GM19023 (cell line): ENCODE data around the gene KCNK2.
A peak's percentile ranks its signal among the peaks of the same experiment; 100 is the strongest.

Source experiments
- ATAC-seq: cut with Tn5 transposase; IDR thresholded peaks from one replicate; pipeline ENCODE4 v1.9.1; 2021; ENCODE audit warnings: mild to moderate bottlenecking, moderate library complexity; ENCODE audit not compliant: unreplicated experiment

Gene KCNK2, protein sequence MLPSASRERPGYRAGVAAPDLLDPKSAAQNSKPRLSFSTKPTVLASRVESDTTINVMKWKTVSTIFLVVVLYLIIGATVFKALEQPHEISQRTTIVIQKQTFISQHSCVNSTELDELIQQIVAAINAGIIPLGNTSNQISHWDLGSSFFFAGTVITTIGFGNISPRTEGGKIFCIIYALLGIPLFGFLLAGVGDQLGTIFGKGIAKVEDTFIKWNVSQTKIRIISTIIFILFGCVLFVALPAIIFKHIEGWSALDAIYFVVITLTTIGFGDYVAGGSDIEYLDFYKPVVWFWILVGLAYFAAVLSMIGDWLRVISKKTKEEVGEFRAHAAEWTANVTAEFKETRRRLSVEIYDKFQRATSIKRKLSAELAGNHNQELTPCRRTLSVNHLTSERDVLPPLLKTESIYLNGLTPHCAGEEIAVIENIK

GRCh38 chr1:215082532-215083382 lies at the start of gene KCNK2:
Gene KCNK2, plus strand, starts transcription at chr1:215082737. Its CDS starts 649 bp downstream, at chr1:215083386.
- ATAC-seq = no peak

GRCh38 chr1:215032911-215033526 lies 49.5 kb upstream of the KCNK2 start:
- no peak for ATAC-seq

- no peak for ATAC-seq
These were observed 42.3 kb upstream of the KCNK2 start for GRCh38 chr1:215040190-215040589.

GRCh38 chr1:215043401-215043800 lies 39.1 kb upstream of the KCNK2 start:
- ATAC-seq = no peak

- no peak for ATAC-seq
These were observed 38.4 kb upstream of the KCNK2 start for GRCh38 chr1:215044151-215044550.

GRCh38 chr1:215045698-215046308 lies 36.7 kb upstream of the KCNK2 start:
- no peak for ATAC-seq

GRCh38 chr1:215052256-215053015 lies 30.1 kb upstream of the KCNK2 start:
- ATAC-seq = no peak

DNA sequence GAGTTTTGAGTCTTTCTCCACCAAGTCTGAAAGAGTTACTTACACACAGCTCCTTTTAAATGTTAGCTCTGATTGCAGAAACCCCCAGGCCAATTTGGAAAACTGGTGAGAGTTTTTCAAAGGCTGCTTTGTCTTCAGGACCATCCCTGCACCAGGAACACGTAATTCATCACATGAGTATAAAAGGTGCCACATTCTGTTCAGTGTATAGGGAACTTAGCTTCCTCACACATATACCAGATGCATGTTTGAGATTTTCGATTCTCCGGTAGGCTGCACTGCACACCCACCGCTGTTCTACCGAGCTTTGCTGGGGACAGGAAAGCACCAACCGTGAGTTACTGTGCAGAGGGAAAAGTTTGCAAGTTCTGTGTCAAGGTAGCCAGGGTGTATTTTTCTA lies 28.3 kb upstream of the KCNK2 start:
- no peak for ATAC-seq

DNA sequence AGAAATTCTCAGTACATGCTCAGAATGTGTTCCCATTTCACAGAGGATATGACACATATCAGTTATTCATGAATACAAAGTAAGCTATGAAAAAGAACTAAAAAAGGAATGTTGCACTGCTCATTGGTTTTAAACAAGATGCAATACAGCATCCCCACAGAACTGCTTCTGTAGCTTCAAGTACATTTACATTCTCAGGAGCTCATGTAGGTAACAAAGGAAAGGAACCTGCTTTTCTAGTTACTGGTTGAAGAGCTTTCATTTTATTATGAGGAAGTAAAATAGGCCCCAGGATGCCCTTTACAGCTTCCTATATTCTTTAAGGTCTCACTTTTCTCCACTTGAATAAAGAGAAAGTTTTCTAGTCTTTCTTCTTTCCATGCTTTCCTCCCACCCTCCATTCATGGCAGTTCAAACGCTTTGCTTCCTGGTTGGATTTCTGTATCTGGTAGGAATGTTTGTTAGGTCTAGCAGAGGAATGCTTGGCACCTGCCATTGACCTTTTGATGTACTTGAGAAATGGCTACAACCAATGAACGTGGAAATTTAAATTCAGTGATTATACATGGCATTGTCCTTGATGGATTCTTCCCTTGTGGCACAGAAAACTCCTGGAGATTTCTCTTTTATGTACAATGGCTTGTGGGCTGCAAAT lies 27.1 kb upstream of the KCNK2 start:
- ATAC-seq = no peak

DNA sequence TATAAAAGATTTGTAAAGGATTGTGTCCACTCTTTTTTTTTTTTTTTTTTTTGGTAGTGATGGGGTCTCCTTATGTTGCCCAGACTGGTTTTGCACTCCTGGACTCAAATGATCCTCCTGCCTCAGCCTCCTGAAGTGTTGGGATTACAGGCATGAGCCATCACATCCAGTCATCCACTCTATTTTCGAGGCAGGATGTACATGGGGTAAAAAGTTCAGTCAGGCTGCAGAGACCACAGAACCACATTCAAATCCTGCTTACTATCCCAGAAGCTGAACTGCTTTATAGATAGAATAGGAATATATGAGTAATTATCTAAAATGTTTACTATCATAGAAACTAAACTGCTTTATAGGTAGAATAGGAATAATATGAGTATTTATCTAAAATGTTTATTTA lies 26.0 kb upstream of the KCNK2 start:
- no peak for ATAC-seq

DNA sequence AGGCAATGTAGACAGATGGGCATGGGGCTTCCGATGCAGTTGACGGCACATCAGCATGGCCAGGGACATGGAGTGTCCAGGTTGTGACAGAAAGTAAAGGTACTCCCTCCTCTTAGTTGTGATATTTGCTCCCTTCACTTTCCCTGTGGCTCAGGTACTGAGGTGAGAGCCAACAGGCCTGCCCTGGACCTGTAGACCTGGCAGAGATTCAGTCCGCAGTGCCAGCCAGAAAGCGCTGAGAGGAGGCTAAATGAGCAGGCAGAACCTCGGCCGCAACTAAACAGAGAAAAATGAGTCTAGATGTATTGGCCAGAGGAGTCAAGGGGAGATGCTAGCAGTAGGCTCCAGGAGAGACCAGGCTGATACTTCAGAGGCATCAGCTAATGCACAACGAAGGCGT lies 22.6 kb upstream of the KCNK2 start:
- ATAC-seq = no peak

- no peak for ATAC-seq
These were observed 18.2 kb upstream of the KCNK2 start for GRCh38 chr1:215064327-215064726.

DNA sequence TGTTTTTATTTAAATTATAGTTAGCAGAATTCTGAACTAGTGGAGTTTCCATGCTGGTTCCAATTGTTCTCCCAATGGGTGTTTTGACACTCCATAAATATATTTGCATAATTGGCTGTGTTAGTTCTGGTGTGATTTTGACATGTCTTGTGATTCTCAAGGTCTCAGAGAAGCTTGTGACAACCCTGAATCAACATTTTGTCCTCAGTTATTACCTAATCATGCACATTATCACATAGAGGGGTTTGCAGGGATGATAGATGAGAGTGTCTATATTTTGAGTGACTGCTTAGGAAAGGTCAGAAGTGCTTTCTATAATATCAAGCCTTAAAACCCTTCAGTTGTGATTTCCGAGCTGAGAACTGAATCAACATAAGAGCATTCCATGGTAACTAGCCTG lies 11.5 kb upstream of the KCNK2 start:
- ATAC-seq = no peak

DNA sequence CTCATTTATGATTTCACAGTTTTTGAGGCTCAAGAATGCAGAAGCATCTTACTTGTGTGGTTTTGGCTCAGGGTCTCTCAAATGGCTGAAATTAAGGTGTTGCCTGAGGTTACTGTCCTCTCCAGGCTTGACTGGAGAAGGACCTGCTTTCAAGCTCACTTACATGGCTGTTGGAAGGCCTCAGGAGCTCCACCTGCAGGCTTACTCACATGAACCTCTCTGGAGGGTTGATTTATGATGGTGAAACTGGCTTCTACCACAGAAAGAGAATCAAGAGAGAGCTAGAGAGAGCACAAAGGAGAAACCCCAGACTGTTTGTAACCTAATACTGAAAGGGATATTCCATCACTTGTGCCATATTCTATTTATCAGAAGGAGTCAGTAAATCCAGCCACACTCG lies 6.2 kb upstream of the KCNK2 start:
- peak; percentile 74 for ATAC-seq

GRCh38 chr1:215079456-215079855 lies 3.1 kb upstream of the KCNK2 start:
- no peak for ATAC-seq

- ATAC-seq = no peak
These were observed 641 bp upstream of the KCNK2 start for GRCh38 chr1:215081661-215082531.

DNA sequence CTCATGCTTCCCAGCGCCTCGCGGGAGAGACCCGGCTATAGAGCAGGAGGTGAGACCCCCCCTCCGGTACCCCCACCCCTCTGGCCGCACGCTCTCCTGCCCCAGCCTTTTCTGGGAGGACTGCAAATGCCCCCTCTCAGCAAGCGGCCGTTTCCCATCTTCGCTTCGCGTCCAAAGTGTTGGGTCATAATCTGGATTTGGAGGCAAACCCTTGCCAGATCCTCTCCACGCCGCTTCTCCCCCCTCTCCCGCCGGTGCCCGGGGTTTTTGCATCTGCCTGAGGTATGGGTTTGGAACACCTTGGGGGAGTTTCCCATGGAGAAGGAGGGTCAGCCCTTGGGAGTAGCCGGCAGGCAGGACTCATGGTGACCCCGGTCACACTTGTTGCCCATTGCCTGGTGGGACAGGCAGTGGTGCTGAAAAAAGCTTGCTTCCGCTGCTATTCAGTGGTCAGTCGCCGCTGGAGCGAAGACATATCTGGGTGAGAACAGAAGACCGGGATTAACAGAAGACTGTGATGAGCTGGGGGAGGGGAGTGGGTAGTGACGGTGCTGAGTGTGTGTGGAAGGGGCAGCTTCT lies 935 bp downstream of the KCNK2 start:
- no peak for ATAC-seq

DNA sequence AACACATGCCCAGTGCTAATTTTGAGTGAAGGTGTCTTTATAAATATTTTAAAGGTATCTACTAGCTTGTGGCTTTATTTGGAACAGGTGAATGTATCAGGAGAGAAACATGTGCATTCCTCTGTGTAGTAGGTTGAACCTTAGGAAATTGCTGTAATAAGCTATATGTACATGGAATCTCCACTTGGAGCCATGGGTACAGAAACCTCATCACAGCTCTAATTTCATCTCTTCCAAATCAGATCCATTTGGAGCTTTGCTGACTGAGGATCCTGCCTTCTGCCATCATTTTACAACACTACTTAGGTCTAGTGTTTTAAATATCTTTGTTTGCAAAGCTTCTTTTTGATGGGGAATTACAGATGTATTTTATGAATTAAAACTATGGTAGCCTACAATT lies 2.1 kb downstream of the KCNK2 start:
- ATAC-seq = no peak

DNA sequence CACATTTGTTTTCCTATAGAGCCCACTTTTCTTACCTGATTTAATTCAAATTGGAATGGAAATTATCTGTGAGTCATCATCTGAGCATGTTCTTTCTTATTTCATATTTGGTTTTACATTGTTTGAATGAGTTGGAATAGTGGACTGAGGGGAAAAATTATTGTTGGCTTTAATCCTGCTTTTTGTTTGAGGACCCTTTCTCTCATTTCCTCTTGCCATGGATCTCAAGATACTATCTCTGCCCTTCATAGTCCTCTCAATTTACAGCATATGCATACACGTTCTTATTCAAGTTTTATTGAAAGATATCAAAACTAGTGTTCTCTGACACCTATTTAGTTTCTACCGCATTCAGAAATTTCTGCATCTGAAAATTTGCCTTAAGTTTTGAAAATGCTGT lies 5.1 kb downstream of the KCNK2 start:
- no peak for ATAC-seq
